MCF 10A (cell line): ENCODE results near the gene ARHGAP15. TPM values are rescaled to one million over a fixed set of nuclear protein-coding genes. Genes with fewer than 3 reads are reported as not detected.
"Not testable (repeated sequence)": the region's sequence is repeated elsewhere in the genome, so short reads cannot be mapped to it uniquely, and the experiment has no call there.

ENCODE experiments used
- BruUV-seq: library from RNA; stranded (reverse); fragments of 400-500 nt; replicated peaks from 2 replicates; lab custom pipeline; 2021; lab: Mats Ljungman, UMichigan
- CTCF ChIA-PET: fragments of 300-600 bp; sonication (Branson Sonifier 250); formaldehyde crosslinking; extraction: SDS; loops from one replicate; lab custom pipeline; 2021; ENCODE audit warnings: antibody characterized with exemption, inconsistent platforms; lab: Yijun Ruan, JAX
- POLR2A ChIA-PET: fragments of 300-600, 350-650 bp; sonication (Branson Sonifier 250); formaldehyde crosslinking; extraction: SDS; loops from one replicate; lab custom pipeline; 2020; ENCODE audit warnings: antibody characterized with exemption, inconsistent platforms; lab: Yijun Ruan, JAX
- DNase-seq: peaks from one replicate; pipeline ENCODE4 v3.0.0-alpha.2; 2018; ENCODE audit not compliant: unreplicated experiment
- H3K27ac Mint-ChIP-seq: one replicate; pipeline ENCODE4 v1.8.0; 2022; ENCODE audit warnings: mild to moderate bottlenecking, low read depth, mixed read lengths; ENCODE audit not compliant: unreplicated experiment
- H3K27me3 Mint-ChIP-seq: one replicate; pipeline ENCODE4 v1.8.0; 2022; ENCODE audit warnings: mixed read lengths; ENCODE audit not compliant: insufficient read depth, unreplicated experiment
- H3K36me3 Mint-ChIP-seq: one replicate; pipeline ENCODE4 v1.8.0; 2022; ENCODE audit warnings: mild to moderate bottlenecking, moderate library complexity, mixed read lengths; ENCODE audit not compliant: insufficient read depth, unreplicated experiment
- H3K4me1 Mint-ChIP-seq: one replicate; pipeline ENCODE4 v1.8.0; 2022; ENCODE audit warnings: mixed read lengths; ENCODE audit not compliant: insufficient read depth, unreplicated experiment
- H3K4me3 Mint-ChIP-seq: one replicate; pipeline ENCODE4 v1.8.0; 2022; ENCODE audit warnings: mild to moderate bottlenecking, moderate library complexity, mixed read lengths; ENCODE audit not compliant: unreplicated experiment
- H3K9me3 Mint-ChIP-seq: one replicate; pipeline ENCODE4 v1.8.0; 2022; ENCODE audit warnings: mixed read lengths; ENCODE audit not compliant: unreplicated experiment
- intact Hi-C: fragments of 100-400 bp; cut with micrococcal nuclease; formaldehyde crosslinking; loops from 2 replicates; pipeline ENCODE4 v1.14.1; 2022
- total RNA-seq: library from RNA; stranded (reverse); gene quantifications from 2 replicates; pipeline ENCODE4 v1.2.3, GENCODE V29; 2022
- TF ChIP-seq, protein P1 (sequence below): fragments of 200-600 bp; IDR thresholded peaks from one replicate; pipeline ENCODE4 v1.8.0; 2022; ENCODE audit warnings: antibody characterized with exemption, mild to moderate bottlenecking; ENCODE audit not compliant: unreplicated experiment

ARHGAP15 gene
- total RNA-seq, 1 experiment from 2014 or later: not detected

DNA sequence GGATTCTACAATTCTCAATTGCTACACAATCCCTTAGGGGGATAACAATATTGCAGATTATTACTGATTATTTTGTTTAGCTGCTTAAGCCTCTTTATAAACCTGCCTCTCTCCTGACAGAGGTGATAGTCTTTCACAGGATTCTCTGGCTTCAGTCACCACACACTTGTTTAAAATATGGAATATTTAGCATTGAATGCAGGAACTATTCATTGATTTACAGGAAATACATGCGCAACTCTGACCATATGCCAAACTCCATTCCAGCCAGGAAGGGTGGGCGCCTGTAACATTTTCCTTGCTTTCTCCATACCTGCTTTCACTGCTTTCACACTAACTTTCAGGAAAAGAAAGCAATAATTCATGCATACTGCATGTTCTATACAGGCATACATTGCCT is 44.8 kb upstream of the ARHGAP15 start:
- Mint-ChIP-seq H3K4me1 (peaks cover 6% of the 10 kb centered on the region), H3K27me3 (no peaks in the 10 kb centered on the region), H3K27ac (no peak overlapping the region), H3K36me3 (no peaks in the 10 kb centered on the region), H3K4me3 (no peak overlapping the region), H3K9me3 (peaks cover 12% of the 10 kb centered on the region)
- ChIA-PET POLR2A (interaction anchor here (0.6 kb wide), 1 partner anchor 19 kb away, joined by 4 read pairs; no protein-coding TSS in a partner anchor), CTCF (interaction anchor here (0.9 to 3.3 kb wide), 3 partner anchors 11 to 50 kb away, joined by 4 to 10 read pairs (median 4); no protein-coding TSS in a partner anchor)
- TF ChIP-seq, protein P1, sequence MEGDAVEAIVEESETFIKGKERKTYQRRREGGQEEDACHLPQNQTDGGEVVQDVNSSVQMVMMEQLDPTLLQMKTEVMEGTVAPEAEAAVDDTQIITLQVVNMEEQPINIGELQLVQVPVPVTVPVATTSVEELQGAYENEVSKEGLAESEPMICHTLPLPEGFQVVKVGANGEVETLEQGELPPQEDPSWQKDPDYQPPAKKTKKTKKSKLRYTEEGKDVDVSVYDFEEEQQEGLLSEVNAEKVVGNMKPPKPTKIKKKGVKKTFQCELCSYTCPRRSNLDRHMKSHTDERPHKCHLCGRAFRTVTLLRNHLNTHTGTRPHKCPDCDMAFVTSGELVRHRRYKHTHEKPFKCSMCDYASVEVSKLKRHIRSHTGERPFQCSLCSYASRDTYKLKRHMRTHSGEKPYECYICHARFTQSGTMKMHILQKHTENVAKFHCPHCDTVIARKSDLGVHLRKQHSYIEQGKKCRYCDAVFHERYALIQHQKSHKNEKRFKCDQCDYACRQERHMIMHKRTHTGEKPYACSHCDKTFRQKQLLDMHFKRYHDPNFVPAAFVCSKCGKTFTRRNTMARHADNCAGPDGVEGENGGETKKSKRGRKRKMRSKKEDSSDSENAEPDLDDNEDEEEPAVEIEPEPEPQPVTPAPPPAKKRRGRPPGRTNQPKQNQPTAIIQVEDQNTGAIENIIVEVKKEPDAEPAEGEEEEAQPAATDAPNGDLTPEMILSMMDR: no peak
- intact Hi-C loops: no loop called here
- no TSS peak for BruUV-seq
- no peak for DNase-seq

DNA sequence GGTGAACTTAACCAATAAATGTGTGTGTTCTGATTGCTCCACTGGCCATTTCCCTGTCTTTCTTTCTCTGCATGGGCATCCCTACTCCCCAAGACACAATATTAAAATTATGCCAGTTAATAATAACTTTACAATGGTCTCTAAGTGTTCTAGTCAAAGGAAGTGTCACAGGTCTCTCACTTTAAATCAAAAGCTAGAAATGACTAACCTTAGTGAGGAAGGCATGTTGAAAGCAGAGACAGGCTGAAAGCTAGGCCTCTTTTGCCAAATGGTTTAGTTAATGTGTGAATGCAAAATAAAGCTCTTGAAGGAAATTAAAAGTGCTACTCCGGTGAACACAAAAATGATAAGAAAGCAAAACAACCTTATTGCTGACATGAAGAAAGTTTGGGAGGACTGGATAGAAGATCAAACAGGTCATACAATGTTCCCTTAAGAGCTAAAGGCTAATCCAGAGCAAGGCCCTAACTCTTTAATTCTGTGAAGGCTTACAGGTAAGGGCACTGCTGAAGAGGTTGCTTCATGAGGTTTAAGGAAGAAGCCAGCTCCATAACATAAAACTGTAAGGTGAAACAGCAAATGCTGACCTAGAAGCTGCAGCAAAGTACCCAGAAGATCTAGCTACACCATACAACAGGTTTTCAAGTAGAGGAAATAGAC is 44.0 kb upstream of the ARHGAP15 start:
- BruUV-seq: no TSS peak
- Mint-ChIP-seq H3K4me3 (no peak overlapping the region), H3K36me3 (no peaks in the 10 kb centered on the region), H3K27me3 (no peaks in the 10 kb centered on the region), H3K4me1 (peaks cover 6% of the 10 kb centered on the region), H3K9me3 (peaks cover 12% of the 10 kb centered on the region), H3K27ac (no peak overlapping the region)
- CTCF ChIA-PET: interaction anchor here (0.7 to 3.3 kb wide), 4 partner anchors 10 to 750 kb away, joined by 3 to 10 read pairs (median 4); no protein-coding TSS in a partner anchor
- intact Hi-C loops: no loop called here
- DNase-seq: no peak
- TF ChIP-seq, protein P1: no peak
- POLR2A ChIA-PET: no interaction called here

DNA sequence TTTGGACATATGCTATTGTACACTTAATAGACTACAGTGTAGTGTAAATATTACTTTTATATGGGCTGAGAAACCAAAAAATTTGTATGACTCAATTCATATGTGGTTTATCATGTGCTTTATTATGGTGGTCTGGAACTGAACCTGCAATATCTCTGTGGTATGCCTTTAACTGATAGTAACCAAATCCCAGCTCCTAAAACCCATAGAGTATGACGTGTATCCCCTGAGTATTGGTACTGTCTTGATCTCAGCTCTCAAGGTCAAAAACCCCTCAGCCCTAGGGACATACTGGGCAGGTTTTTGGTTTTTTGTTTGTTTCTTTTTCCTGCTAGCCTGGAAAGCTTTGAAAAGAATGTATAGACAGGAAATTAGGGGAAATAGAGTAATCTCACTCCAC is 42.2 kb upstream of the ARHGAP15 start:
- no peak overlapping the region for H3K4me3 Mint-ChIP-seq
- DNase-seq: no peak
- CTCF ChIA-PET: no interaction called here
- BruUV-seq: no TSS peak
- POLR2A ChIA-PET: interaction anchor here (0.7 kb wide), 1 partner anchor 209 kb away, joined by 3 read pairs; no protein-coding TSS in a partner anchor
- TF ChIP-seq, protein P1: no peak
- peaks cover 4% of the 10 kb centered on the region for H3K9me3 Mint-ChIP-seq
- H3K27ac Mint-ChIP-seq: no peak overlapping the region
- intact Hi-C loops: no loop called here
- H3K36me3 Mint-ChIP-seq: no peaks in the 10 kb centered on the region
- no peaks in the 10 kb centered on the region for H3K27me3 Mint-ChIP-seq
- no peaks in the 10 kb centered on the region for H3K4me1 Mint-ChIP-seq

DNA sequence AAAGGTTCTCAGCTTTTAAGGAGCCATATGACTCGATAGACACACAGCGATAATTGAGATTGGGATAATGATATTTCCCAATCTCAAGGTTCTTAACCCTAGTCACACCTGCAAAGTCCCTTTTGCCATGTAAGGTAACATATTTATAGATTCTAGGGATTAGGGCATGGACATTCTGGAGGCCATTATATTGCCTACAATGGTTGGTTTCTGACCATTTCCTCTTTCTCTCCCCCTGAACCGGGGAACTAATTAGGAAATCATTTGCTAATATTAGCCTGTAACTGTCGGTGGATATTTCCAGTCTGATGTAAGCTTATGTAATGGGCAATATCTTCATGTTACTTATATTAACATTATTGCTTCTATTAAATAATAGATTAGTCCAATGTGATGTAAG is 40.8 kb upstream of the ARHGAP15 start:
- no peaks in the 10 kb centered on the region for H3K9me3 Mint-ChIP-seq
- DNase-seq: no peak
- intact Hi-C loops: no loop called here
- no peak overlapping the region for H3K27ac Mint-ChIP-seq
- no peak overlapping the region for H3K4me3 Mint-ChIP-seq
- no peaks in the 10 kb centered on the region for H3K4me1 Mint-ChIP-seq
- ChIA-PET CTCF (interaction anchor here (0.6 to 1.4 kb wide), 2 partner anchors 10 to 23 kb away, joined by 3 read pairs; no protein-coding TSS in a partner anchor), POLR2A (no interaction called here)
- BruUV-seq: no TSS peak
- H3K36me3 Mint-ChIP-seq: no peaks in the 10 kb centered on the region
- TF ChIP-seq, protein P1: no peak
- H3K27me3 Mint-ChIP-seq: no peaks in the 10 kb centered on the region

DNA sequence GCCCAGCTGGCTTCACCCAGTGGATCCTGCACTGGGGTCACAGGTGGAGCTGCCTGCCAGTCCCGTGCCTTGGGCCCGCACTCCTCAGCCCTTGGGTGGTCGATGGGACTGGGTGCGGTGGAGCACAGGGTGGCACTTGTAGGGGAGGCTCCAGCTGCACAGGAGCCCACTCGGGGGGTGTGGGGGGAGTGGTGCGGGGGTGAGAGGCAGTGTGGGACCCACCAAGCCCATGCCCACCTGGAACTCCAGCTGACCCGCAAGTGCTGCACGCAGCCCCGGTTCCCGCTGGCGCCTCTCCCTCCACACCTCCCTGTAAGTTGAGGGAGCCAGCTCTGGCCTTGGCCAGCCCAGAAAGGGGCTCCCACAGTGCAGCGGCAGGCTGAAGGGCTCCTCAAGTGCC is 39.7 kb upstream of the ARHGAP15 start:
- H3K4me1 Mint-ChIP-seq, H3K27ac Mint-ChIP-seq, intact Hi-C loops, POLR2A ChIA-PET, H3K4me3 Mint-ChIP-seq, H3K36me3 Mint-ChIP-seq, H3K27me3 Mint-ChIP-seq, H3K9me3 Mint-ChIP-seq, DNase-seq, BruUV-seq: not testable (repeated sequence)
- CTCF ChIA-PET: interaction anchor here (1.4 to 2.3 kb wide), 2 partner anchors 21 to 132 kb away, joined by 5 to 6 read pairs; no protein-coding TSS in a partner anchor
